ENCODE results near the gene NME9. TPM values are rescaled to one million over a fixed set of nuclear protein-coding genes. Genes with fewer than 3 reads are reported as not detected.

NME9 gene
- total RNA-seq, 1 donor from 2014 or later = 1.1 TPM

GRCh38 chr3:138354376-138354775 lies 24.7 kb upstream of the NME9 start:
- no peaks in the 10 kb centered on the region for H3K9me3 Mint-ChIP-seq
- H3K27ac Mint-ChIP-seq = no peak overlapping the region
- no peaks in the 10 kb centered on the region for H3K36me3 Mint-ChIP-seq
- peaks cover 11% of the 10 kb centered on the region for H3K4me1 Mint-ChIP-seq
- TF ChIP-seq CTCF (IDR thresholded peaks at IDR 0.05; ENCODE audit: unreplicated experiment) = no peak
- no peak overlapping the region for H3K4me3 Mint-ChIP-seq
- H3K27me3 Mint-ChIP-seq (ENCODE audit: low read depth) = no peaks in the 10 kb centered on the region
- DNase-seq (ENCODE audit: low spot score in 2 of 2, unreplicated experiment in 2 of 2) = no peak

GRCh38 chr3:138351916-138352550 lies 22.4 kb upstream of the NME9 start:
- DNase-seq (ENCODE audit: low spot score in 2 of 2, unreplicated experiment in 2 of 2) = no peak
- no peak overlapping the region for H3K4me3 Mint-ChIP-seq
- no peak for TF ChIP-seq CTCF (IDR thresholded peaks at IDR 0.05; ENCODE audit: unreplicated experiment)
- peaks cover 20% of the 10 kb centered on the region for H3K4me1 Mint-ChIP-seq
- H3K36me3 Mint-ChIP-seq = no peaks in the 10 kb centered on the region
- H3K27me3 Mint-ChIP-seq (ENCODE audit: low read depth) = no peaks in the 10 kb centered on the region
- H3K9me3 Mint-ChIP-seq = no peaks in the 10 kb centered on the region
- H3K27ac Mint-ChIP-seq = no peak overlapping the region

GRCh38 chr3:138351151-138351550 lies 21.5 kb upstream of the NME9 start:
- no peak overlapping the region for H3K27ac Mint-ChIP-seq
- TF ChIP-seq CTCF (IDR thresholded peaks at IDR 0.05; ENCODE audit: unreplicated experiment) = no peak
- peaks cover 20% of the 10 kb centered on the region for H3K4me1 Mint-ChIP-seq
- no peak for DNase-seq (ENCODE audit: low spot score in 2 of 2, unreplicated experiment in 2 of 2)
- H3K36me3 Mint-ChIP-seq = no peaks in the 10 kb centered on the region
- H3K9me3 Mint-ChIP-seq = no peaks in the 10 kb centered on the region
- H3K4me3 Mint-ChIP-seq = no peak overlapping the region
- no peaks in the 10 kb centered on the region for H3K27me3 Mint-ChIP-seq (ENCODE audit: low read depth)

GRCh38 chr3:138349926-138350665 lies 20.4 kb upstream of the NME9 start:
- no peak for DNase-seq (ENCODE audit: low spot score in 2 of 2, unreplicated experiment in 2 of 2)
- no peaks in the 10 kb centered on the region for H3K9me3 Mint-ChIP-seq
- H3K27ac Mint-ChIP-seq = peak overlapping the region; percentile 2
- peaks cover 20% of the 10 kb centered on the region for H3K4me1 Mint-ChIP-seq
- H3K36me3 Mint-ChIP-seq = no peaks in the 10 kb centered on the region
- peak overlapping the region; percentile 75 for H3K4me3 Mint-ChIP-seq
- H3K27me3 Mint-ChIP-seq (ENCODE audit: low read depth) = no peaks in the 10 kb centered on the region
- no peak for TF ChIP-seq CTCF (IDR thresholded peaks at IDR 0.05; ENCODE audit: unreplicated experiment)

GRCh38 chr3:138348754-138349739 lies 19.4 kb upstream of the NME9 start:
- Mint-ChIP-seq H3K36me3 (no peaks in the 10 kb centered on the region), H3K9me3 (no peaks in the 10 kb centered on the region), H3K4me3 (peak overlapping the region; percentile 75), H3K27me3 (ENCODE audit: low read depth) (no peaks in the 10 kb centered on the region), H3K27ac (peak overlapping the region; percentile 78), H3K4me1 (peaks cover 20% of the 10 kb centered on the region)
- TF ChIP-seq CTCF (IDR thresholded peaks at IDR 0.05; ENCODE audit: unreplicated experiment) = no peak
- peak; percentile 25 to 51 for DNase-seq (ENCODE audit: low spot score in 2 of 2, unreplicated experiment in 2 of 2)
